Measurements from ENCODE around the gene PDE6H.
A peak's percentile ranks its signal among the peaks of the same experiment; 100 is the strongest.

PDE6H gene

DNA sequence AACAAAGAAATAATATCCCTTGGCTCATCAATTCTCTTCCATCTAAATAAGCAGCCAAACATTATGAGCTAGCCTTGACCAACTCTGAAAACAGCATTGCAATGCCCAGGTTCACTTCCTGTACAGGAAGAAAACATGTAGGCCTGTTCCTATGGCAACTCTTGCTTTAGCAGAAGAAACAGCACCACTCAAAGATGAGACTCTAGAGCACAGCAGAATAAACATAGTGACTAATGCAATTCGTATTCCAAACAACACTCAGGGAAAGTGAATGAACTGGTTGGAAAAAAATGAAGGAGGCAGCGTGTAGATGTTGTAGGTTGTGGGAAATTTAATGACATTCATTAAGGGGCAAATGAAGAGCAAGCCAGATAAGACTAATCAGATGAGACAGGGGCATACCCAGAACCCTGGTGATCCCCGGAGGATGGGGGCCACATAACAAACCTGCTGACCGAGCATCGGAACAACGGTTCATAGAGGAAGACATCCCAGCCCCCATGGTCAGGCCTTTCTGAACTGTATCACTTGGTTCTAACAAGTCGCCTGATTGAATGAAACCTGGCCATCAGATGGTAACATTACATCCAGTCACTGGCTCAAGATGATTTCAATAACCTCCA lies 20.4 kb upstream of the PDE6H start:
- no peak for DNase-seq

DNA sequence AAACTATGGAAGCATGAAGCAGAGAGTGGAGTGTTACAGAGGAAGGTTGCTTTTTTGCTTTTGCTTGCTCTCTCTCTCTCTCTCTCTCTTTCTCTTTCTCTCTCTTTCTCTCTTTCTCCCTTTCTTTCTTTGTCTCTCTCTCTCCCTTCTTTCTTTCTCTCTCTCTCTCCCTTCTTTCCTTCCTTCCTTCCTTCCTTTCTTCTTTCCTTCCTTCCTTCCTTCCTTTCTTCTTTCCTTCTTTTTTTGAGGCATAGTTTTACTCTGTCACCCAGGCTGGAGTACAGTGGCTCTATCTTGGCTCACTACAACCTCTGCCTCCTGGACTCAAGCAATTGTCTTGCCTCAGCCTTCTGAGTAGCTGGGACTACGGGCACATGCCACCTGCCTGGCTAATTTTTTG lies 19.1 kb upstream of the PDE6H start:
- no peak for DNase-seq

DNA sequence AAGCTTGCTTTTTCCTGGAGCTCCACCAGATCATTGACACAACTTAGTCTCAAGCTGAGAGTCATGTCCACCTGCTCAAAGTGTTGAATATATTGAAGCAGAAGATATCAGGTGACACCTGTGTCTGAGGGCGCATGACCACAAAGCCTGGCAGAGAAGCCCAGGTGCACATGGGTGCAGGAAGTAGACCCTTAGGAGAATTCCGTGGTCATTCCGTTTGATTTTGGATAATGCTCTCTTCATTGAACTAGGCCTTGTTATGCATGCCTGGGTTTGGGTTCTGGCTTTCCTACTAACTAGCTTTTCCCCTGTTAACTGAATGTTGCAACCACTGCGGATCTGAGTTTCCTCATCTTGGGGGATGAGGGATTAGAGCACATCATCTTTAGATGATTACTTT lies 18.6 kb upstream of the PDE6H start:
- peak; percentile 56 for DNase-seq

DNA sequence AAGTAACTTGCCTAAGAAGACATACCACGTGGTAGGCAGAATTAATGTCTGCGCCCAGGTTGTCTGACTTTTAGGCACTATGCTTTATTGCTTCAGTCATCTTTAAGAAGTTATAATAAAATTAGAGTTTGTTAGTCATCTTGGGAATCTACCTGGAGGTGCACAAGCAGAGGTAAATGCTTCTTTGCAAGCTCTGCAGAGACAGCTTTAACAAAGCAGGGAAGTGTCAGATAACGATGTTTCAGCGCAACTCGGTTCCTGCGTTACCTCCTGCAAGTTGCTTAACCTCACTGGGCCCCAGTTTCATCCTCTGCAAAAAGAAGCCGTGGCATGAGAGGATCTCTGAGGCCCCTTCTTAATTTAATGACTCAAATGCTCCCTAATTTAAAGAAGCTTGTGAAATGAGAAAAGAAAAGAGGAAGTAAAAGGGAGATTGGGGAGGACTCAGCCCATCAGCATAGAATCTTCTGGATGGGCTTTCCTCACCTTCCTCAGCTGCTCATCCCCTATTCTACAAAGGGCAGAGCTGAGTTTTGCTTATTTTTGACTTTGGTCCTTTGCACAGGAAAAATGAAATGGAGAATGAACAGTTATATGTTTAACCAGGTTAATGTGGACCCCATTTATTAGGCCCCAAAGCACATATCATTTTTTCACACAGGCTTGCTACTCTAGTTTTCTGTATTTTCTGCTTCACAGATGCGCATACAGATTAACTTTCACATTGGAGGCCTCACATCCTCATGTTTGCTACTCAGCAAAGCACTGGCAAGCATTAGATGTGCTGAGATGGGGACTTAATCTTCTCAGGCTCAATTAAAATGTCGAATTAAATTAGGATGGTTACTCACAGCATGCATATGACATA lies 16.6 kb upstream of the PDE6H start:
- no peak for DNase-seq

DNA sequence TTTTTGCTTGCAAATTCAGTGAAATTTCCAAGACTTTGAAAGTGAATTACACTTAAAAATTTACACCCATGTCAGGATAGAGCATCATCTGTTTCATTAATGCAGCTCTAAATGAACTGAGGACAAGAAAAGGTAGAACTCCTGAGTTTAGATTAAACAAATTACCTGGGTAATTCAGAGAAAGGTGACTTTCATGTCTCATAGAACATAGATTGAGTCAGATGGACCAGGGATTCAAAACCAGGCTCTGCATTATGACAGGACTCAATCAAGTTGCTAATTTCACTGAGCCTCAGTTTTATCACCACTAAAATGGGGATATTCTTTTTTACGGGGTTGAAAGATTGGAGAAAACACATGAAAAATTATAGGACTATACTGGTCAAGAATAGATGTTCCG lies 15.9 kb upstream of the PDE6H start:
- no peak for DNase-seq

DNA sequence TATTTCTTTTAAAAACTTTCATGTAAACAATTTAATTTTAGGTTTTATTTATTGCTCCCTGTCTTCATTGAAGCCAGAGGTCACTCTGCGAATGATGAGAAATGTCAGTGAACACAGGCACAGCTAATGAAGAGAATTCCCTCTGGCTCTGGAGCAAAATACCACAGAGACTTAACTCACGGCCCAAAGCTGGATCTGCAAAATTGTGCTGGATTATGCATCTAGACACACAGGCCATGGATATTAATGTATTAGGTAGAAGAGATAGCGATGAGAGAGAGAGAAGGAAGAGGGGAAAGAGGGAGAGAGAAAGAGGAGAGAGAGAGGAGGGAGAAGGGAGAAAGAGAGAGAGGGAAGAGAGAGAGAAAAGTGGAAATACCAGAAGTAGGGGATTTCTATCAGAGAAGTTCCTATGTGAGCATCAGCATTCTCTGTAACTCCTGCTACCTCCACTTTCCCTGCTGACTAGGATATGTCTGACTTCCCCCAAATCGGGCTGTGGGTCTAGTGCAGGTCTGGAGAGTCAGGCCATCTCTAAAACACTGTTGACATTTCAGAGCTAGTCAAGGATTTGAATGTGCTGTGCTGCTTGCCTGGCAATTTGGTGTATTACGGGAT lies 15.2 kb upstream of the PDE6H start:
- DNase-seq, result no peak

DNA sequence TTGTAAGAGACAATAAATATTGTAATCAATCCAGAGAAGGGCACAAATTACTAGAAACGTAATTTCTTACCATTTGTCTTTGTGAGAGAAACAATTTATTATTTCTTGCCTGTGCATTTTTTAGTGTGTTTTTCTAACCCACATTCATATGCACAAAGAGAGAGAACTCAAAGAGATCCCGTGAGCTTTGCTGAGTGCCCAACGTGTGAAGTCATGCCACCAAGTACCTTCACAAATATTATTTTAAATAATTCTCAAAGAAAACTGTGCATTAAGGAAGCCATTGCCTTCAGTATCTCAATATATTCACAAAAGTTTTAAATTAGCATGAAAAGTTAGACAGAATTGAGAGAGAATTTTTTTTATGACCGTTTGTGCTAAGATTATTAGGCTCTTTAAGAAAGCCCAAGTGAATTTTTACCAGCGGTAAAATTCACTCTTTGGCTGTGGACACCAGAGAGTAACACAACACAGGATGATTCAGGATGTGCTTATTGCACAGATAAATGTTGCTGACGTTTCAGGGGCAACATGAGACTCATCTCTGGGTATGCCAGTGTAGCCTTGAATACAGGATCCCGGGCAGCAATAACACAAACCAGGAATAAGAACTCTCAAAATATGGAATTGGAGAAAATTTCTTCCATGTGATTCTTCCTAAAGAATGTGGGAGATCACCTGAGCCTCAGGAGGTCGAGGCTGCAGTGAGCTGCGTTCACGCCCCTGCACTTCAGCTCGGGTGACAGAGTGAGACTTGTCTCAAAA lies 14.3 kb upstream of the PDE6H start:
- DNase-seq, result no peak

DNA sequence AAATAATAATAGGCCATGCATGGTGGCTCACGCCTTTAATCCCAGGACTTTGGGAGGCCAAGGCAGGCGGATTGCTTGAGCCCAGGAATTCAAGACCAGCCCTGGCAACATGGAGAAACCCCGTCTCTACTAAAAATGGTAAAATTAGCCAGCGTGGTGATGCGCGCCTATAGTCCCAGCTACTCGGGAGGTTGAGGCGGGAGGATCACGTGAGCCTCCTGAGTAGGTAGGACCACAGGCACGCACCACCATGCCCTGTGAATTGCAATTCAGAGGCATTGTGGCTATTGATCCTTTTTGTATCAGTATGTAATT lies 13.8 kb upstream of the PDE6H start:
- DNase-seq, result no peak

DNA sequence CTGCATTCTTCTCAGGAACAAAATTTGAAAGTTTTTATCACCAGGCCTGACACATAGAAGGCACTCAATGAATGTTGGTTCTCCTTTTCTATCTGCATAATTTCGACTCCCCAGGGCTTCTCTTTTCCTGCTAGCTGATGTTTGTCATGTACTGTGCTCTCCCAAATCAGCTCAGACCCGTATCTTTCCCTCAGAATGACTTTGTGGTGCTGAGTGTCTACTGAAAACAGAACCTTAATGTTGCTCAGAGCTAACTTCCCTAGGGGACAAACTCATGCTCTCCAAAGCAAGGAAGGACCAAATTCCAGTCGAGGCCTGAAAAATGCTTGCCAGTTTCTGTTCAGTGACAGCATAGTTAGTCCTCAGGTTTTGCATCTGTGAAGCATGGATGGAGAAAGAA lies 13.4 kb upstream of the PDE6H start:
- DNase-seq, result no peak

DNA sequence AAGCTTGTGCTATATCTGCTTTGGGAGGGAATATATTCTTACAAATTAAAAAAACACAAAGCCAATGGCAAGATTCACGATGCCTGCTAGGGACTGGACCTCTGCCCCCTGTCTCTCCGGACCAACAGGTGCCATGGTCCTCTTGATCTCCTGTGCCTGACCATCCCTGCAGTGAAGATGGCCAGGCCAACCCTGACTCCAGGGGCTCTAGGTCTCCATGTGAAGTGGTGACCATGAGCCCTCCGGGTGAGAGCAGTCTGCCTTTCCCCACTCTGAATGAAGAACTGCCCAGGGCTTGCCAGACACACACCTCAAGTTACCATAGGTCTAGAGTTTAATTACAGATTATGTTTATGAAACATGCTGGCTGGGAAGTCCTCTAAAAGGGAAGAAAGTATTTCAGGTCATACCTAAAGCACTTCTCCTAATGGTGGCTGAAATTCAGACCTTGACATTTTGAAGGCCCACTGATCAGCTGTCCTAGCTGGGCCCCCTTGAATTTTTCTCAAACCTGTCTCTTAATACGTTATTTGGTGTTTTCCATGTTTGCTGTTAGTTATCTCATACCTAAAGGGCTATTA lies 12.8 kb upstream of the PDE6H start:
- no peak for DNase-seq

DNA sequence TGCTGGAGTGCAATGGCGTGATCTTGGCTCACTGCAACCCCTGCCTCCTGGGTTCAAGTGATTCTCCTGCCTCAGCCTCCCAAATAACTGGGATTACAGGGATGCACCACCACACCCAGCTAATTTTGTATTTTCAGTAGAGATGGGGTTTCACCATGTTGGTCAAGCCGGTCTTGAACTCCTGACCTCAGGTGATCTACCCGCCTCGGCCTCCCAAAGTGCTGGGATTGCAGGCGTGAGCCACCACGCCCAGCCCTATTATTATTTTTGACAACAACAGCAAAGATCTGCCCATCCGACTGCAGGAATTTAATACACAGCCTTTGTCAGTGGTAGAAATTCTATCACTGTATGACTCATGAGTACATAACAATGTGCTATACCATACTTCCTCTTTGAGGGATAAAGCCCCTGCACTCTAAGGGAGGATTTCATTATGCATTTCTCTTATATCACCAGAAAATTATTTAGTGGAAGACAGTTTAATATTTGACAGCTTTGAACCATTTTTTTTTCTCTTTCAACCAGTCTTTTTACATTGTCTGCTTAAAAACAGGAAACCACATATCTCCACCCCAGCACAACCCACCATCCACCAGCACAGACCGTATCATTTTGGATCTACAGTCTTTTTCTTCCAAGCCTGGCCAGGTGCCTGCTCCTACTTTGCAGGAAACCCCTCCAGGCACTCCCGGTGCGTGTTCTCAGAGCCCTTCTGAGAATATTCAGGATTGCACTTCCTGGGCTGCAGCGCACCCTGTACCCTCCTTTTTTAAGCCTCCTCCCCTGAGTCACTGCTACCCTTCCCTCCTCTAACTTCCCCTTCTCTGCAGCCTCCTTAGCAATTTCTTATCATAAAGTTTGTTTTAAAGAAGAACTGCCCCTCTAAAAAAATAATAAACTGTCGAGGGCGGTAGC lies 12.0 kb upstream of the PDE6H start:
- DNase-seq, result no peak

DNA sequence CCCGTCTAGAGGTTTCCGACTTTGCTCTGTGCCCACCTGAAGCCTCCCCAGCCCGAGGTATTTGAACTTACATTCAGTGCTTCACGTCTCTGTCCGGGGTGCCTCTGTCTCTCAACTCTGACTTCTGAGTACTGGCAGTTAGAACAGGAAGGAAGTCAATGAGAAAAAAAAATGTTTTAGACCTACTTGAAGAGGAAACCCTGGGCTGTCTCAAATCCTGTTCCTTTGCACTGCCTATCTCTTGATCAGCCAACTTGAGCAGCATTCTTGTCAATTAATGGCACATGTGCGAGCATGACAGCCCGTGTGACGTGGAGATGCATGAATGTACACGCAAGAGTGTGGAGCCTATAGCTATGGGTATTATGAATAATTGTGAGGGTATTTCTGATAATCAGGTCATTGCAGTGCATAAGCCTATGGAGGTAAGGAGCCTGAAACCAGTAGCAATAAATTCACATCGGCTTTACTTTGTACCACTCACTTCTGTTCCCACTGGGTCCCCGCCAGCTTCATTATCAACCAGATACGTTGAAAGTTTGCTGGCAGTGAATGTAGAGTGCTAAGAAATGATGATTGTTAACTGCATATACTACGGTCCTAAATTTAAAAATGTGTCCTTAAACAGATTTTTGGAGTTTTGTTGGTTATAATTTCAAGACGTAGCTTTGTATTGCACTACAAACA lies 11.2 kb upstream of the PDE6H start, which contains the start of gene ARHGDIB:
Gene ARHGDIB, minus strand, starts transcription at position 136 of the 687 bp plus-strand sequence. CDS start 10,889 bp downstream, outside the sequence.
- DNase-seq, result no peak

DNA sequence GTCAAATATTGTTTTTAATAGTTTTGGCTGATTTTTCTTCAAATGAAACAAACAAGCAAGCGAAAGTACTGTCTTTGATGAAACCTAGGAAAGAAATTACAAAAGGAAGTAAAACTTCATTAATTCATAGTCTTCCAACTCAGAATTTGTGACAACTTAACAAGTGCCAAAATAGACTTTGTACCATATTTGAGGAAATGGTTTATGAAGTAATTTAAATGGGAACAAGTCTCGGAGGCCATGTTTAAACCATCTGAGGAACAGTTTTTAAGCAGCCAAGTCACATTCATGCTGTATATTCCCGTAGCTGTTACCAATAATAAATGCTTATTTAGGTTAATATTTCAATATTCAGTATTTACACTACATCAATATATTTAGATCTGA lies 10.7 kb upstream of the PDE6H start:
- DNase-seq, result no peak

DNA sequence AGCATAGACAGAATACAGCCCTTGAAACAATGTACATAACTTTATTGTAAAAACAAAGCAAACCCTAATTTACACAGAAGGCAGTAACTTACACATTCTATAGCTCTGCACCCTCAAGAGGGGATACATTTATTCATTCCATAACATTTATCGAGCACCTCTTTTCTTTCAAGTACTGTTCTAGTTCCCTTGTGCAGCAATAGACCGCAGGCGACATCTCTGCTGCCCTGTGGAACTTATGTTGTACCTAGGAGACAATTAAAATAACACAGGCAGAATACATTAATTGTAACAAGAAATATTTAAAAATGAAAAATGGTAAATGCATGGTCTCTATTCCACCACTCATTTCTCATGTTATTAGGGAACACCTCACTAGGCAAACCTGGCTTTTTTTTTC lies 10.0 kb upstream of the PDE6H start:
- no peak for DNase-seq

DNA sequence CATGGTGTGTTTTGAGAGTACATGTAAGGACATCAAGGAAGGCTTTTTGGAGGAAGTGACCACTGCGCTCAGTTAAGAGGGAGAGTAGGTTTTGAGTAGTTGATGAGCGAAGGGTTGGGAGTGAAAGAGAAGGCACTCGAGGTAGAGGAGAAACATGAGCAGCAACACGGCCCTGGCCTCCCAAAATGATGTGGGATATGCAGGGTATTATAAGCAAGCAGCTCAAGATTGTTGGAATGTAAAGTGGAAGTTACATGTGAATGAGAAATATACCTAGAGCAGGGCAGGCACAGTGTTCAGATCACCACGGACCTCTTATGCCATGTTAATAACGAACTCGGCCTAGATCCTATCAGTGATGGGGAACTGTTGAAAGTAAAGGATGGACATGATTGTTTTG lies 9.3 kb upstream of the PDE6H start:
- DNase-seq, result no peak

DNA sequence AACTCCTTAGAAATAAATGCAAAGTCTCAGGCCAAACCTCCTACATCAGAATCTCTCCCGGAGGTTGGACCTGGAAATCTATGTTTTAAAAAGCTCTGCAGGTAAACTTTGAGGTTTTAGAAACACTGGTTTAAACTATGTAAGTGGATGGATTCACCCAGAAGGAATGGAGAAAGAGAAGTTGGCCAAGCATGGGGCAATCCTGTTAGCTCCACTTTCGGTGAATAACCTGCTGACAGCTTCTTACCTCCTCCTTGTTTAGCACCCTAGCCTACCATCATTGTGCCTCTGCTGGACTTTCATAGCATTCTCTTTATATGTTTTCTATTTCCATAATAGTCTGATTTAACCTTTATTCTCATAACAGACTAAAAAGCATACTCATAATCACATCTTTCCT lies 8.4 kb upstream of the PDE6H start:
- DNase-seq, result no peak

DNA sequence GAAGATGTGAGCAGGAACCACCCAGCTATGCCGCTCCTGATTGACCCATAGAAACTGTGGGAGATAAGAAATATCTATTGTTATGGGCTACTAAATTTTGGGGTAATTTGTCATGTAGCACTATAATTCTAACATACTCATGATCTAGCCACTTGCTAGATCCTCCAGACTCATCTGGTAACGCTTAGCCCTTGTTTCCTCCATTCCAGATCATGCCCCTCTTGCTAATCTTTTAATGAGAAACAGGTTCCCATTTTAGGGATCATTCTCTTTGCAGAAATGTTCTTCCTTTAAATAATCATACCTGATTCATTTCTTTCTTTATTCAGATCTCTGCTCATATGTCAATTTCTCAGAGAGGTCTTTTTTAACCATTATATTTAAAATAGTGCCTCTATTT lies 7.6 kb upstream of the PDE6H start:
- no peak for DNase-seq

DNA sequence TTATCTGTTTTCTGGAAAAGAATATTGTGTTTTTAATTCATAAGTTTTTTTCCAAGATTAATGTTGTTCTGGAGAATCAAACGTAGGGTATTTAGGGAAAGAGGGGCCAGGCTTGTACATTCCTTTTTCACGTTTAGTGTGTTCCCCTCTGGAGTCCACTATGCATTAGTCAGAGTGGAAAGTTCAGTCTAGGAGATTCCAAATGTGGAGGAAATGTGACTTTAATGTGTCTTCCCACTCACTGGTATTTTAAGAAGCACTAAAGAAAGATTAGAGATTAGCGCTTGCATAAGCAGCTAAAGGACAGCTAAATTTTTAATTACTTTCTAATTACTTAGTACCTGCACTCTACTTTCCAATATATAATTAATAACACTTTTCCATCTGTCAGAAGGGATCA lies 4.4 kb upstream of the PDE6H start:
- no peak for DNase-seq

DNA sequence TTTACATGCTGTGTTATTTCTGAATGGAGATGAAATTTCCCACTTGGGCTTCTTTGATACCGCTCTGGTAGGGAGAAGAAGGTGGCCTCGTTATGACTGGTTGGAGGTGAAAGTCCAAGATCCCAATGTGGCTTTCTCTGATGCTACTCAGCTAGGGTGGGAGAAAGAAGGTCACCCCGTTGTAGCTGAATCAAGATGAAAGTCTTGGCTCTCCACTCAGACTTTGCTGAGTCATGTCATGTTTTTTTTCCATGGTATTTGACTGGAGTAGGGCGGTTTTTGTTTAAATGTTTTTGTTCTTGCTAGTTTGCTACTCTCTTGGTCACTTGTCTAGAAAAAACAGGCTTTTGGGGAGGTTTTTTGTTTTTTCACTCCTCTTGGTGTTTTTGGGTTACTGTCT lies 2.4 kb upstream of the PDE6H start:
- DNase-seq, result no peak

DNA sequence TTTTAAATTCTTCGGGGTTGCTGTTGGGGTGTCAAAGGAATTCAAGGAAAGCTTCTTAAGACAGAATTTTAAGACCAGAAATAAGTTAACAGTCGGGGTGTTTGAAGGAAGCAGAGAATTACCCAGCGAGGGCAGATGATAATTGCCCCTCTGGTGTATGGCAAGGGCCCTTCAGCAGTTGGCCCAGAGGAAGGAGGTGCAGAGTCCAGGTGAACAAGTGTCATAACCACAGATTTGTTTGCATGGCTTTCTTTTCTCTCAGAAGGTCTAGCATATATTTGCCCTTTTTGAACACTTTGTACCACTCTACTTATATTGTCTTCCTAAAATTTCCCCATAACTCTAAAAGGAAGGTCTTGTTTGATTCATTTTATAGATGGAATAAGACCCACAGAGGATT lies 1.8 kb downstream of the PDE6H start:
- DNase-seq, result no peak

DNA sequence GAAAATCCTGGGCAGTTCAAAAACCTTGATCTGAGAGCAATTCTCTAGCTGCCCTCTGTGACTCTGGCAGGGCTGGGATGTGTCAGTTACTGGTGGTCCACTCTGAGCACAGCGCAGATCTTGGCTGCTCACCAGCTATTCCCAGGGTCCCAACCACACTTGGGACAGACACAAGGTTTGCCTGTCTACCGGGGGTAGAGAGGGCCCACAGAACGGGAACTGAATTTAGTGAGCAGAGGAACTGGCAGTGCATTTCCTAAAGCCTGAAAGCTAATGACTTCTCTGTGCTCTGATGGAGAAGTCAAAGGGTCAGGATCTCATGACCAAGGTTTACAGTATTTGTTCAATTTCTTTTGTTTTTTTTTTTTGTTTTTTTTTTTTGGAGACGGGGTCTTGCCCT lies 2.6 kb downstream of the PDE6H start:
- DNase-seq, result no peak

DNA sequence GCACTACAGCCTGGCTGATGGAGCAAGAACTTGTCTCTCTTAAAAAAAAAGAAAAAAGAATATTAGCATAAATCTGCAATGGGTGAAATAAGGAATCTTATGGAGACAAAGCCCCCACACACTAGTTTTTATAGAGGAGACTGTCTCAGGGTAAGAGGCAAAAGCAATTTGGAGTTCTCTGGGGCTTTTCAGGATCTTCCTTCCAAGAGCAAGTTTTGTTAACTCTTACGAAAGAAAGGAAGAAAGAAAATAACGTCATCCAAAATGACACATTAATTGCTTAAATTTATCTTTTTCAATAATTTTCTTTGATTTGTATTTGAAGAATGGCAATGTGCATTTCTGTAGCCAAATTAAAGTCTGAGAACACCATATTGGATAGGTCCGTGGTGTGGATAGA lies 3.8 kb downstream of the PDE6H start:
- DNase-seq, result no peak

Measured in NCI-H2107 (cell line).